ENCODE results near the gene DPP4.

- TF ChIP-seq, protein P1, sequence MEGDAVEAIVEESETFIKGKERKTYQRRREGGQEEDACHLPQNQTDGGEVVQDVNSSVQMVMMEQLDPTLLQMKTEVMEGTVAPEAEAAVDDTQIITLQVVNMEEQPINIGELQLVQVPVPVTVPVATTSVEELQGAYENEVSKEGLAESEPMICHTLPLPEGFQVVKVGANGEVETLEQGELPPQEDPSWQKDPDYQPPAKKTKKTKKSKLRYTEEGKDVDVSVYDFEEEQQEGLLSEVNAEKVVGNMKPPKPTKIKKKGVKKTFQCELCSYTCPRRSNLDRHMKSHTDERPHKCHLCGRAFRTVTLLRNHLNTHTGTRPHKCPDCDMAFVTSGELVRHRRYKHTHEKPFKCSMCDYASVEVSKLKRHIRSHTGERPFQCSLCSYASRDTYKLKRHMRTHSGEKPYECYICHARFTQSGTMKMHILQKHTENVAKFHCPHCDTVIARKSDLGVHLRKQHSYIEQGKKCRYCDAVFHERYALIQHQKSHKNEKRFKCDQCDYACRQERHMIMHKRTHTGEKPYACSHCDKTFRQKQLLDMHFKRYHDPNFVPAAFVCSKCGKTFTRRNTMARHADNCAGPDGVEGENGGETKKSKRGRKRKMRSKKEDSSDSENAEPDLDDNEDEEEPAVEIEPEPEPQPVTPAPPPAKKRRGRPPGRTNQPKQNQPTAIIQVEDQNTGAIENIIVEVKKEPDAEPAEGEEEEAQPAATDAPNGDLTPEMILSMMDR (conservative IDR thresholded peaks at IDR 0.05; ENCODE audit: low read depth, low read length), result no peak
- TF ChIP-seq RFX5 (IDR thresholded peaks at IDR 0.05; ENCODE audit: low read depth, low read length) (no peak), POLR2A (IDR thresholded peaks at IDR 0.05; ENCODE audit: low read depth, low read length) (no peak), RAD21 (IDR thresholded peaks at IDR 0.05; ENCODE audit: low read length) (no peak), MAFK (IDR thresholded peaks at IDR 0.05; ENCODE audit: low read depth, low read length) (no peak), USF2 (IDR thresholded peaks at IDR 0.05; ENCODE audit: low read depth, low read length) (no peak)
- TF ChIP-seq, protein P2, sequence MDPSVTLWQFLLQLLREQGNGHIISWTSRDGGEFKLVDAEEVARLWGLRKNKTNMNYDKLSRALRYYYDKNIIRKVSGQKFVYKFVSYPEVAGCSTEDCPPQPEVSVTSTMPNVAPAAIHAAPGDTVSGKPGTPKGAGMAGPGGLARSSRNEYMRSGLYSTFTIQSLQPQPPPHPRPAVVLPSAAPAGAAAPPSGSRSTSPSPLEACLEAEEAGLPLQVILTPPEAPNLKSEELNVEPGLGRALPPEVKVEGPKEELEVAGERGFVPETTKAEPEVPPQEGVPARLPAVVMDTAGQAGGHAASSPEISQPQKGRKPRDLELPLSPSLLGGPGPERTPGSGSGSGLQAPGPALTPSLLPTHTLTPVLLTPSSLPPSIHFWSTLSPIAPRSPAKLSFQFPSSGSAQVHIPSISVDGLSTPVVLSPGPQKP (IDR thresholded peaks at IDR 0.05; ENCODE audit: borderline replicate concordance, low read depth, low read length), result no peak
These were observed 32.5 kb downstream of the DPP4 start for GRCh38 chr2:162041485-162041884.
